Kidney epithelial cell (primary cell): ENCODE data around the gene ENOX2. TPM values are rescaled to one million over a fixed set of nuclear protein-coding genes. Genes with fewer than 3 reads are reported as not detected.

Experiments used
- DNase-seq: peaks from one replicate; pipeline ENCODE4 v3.0.0-alpha.2; 2010; ENCODE audit warnings: low read depth
- H3K27me3 ChIP-seq: 2 replicates; pipeline ENCODE4 v1.6.0; 2011; ENCODE audit warnings: low read length; ENCODE audit not compliant: control insufficient read depth, insufficient read depth
- H3K36me3 ChIP-seq: 2 replicates; pipeline ENCODE4 v1.5.1; 2011; ENCODE audit warnings: low read length; ENCODE audit not compliant: control insufficient read depth, insufficient read depth
- H3K4me3 ChIP-seq: 2 replicates; pipeline ENCODE4 v1.5.1; 2011; ENCODE audit warnings: low read depth, mild to moderate bottlenecking, control low read depth, low read length
- CTCF ChIP-seq: IDR thresholded peaks from 2 replicates; pipeline ENCODE4 v1.5.1; 2011; ENCODE audit warnings: mild to moderate bottlenecking, moderate library complexity, low read length, control low read depth, inconsistent platforms; ENCODE audit not compliant: insufficient read depth, poor library complexity, severe bottlenecking
- total RNA-seq: library from RNA; depleted of rRNA; stranded (reverse); fragments of >200 nt; gene quantifications from 2 replicates; pipeline ENCODE4 v1.2.3, GENCODE V29; 2015

ENOX2 gene
- total RNA-seq, 1 donor from 2014 or later = 15.1 TPM

GRCh38 chrX:130705591-130705990 is 197.4 kb downstream of the ENOX2 start:
- H3K36me3 ChIP-seq = no peaks in the 10 kb centered on the region
- no peak for DNase-seq
- no peak overlapping the region for H3K4me3 ChIP-seq
- no peak for TF ChIP-seq CTCF
- no peaks in the 10 kb centered on the region for H3K27me3 ChIP-seq

GRCh38 chrX:130704053-130705038 is 198.7 kb downstream of the ENOX2 start:
- no peak for TF ChIP-seq CTCF
- Histone ChIP-seq H3K4me3 (no peak overlapping the region), H3K36me3 (no peaks in the 10 kb centered on the region), H3K27me3 (no peaks in the 10 kb centered on the region)
- DNase-seq = no peak

- no peak for DNase-seq
- no peaks in the 10 kb centered on the region for H3K27me3 ChIP-seq
- H3K4me3 ChIP-seq = no peak overlapping the region
- TF ChIP-seq CTCF = no peak
- no peaks in the 10 kb centered on the region for H3K36me3 ChIP-seq
Measured at GRCh38 chrX:130702867-130703707, 199.9 kb downstream of the ENOX2 start.

- Histone ChIP-seq H3K27me3 (no peaks in the 10 kb centered on the region), H3K4me3 (no peak overlapping the region), H3K36me3 (no peaks in the 10 kb centered on the region)
- no peak for TF ChIP-seq CTCF
- DNase-seq = no peak
Measured at GRCh38 chrX:130700629-130701028, 202.4 kb downstream of the ENOX2 start.

- DNase-seq = no peak
- TF ChIP-seq CTCF = no peak
- Histone ChIP-seq H3K36me3 (no peaks in the 10 kb centered on the region), H3K27me3 (no peaks in the 10 kb centered on the region), H3K4me3 (no peak overlapping the region)
Measured at GRCh38 chrX:130699618-130700017, 203.4 kb downstream of the ENOX2 start.
